RKO (cell line): ENCODE measurements around the gene KCNA4.
"Not testable (repeated sequence)": the region's sequence is repeated elsewhere in the genome, so short reads cannot be mapped to it uniquely, and the experiment has no call there.

Experiments used
- DNase-seq: peaks from one replicate; pipeline ENCODE4 v3.0.0-alpha.2; 2016; ENCODE audit warnings: low spot score

KCNA4 gene

DNA sequence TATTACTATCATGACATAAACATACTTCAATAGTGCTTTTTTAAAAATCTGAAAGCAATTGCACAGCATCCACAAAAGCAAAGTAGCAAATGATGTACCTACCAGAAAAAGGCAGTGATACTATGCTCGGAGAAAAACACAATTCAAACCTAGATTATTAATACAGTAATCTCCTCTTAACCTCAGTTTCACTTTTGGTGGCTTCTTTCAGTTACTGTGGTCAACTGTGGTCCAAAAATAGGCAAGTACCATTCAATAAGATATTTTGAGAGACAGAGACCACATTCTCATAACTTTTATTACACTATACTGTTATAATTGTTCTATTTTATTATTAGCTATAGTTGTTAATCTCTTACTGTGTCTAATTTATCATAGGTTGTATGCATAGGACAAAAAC lies 20.8 kb downstream of the KCNA4 start:
- DNase-seq: no peak

DNA sequence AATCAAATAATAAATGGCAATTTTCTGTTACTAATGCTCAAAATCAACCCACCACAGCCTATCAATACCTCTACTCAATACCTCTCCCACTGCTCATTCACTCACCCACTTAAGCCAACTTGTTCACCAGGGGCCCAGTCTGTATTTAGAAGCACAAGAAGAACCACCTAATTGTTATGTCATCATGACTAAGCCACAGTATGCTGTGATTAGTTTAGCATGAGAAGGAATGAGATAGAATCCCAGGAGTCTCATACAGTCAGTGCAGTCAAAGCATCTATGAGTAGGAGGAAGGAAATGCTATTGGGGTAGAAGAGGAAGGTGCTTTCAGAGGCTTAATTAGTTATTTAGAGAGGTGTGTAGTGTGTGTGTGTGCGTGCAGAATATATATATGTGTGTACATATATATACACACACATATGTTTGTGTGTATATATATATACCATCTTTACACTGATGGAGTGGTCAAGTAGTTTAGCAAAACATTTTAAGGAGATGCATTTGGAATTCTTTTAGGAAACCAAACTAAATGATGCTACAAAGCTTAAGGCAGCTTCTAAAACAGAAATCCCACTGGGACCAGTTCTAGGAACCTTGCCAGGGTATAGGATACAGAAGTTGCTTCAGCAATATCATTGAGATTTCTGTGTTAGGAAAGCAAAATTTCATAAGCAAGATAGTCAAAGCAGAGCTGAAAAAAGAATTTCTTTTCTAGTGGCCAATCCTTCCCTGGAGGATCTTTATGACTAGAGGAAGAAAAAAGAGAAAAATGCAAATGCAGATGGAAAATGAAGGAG lies 27.5 kb downstream of the KCNA4 start:
- peak; percentile 39 for DNase-seq

GRCh38 chr11:29985248-29985647 lies 31.6 kb downstream of the KCNA4 start:
- DNase-seq: no peak

DNA sequence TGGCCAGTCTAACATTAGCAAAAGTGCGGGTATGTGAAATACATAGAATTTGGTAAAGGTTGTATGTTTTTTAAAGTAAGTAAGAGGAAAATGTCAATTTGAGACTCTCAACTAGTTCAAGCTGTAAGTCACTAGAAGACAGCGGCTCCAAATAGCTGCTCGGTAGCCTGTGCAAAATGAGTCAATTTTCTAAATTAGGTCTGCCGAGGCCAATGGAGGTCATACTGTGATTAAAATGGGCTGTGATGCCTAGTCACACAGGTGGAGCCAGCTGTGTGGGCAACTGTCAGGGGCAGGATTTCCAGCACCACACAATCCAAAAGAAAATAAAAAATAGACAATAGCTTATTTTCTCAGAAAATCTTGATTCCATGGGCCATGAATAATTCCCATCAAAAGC lies 32.3 kb downstream of the KCNA4 start:
- no peak for DNase-seq

DNA sequence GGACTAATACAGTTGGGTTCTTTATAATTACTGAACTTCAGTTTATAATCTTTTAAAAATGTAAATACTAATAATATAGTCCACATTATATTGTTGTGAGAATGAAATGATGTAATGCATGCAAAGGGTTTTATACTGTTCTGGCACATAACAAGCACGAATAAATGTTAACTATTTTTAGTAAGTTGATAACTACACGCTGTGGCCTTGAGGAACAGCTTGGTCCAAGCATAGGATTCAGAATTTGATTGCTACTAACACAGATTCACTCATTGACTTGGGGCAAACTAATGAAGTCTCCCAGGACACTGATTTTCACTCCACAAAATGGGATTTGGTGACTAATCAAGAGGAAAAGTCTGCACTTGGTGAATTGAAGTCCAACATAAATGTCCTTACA lies 38.3 kb downstream of the KCNA4 start:
- no peak for DNase-seq

DNA sequence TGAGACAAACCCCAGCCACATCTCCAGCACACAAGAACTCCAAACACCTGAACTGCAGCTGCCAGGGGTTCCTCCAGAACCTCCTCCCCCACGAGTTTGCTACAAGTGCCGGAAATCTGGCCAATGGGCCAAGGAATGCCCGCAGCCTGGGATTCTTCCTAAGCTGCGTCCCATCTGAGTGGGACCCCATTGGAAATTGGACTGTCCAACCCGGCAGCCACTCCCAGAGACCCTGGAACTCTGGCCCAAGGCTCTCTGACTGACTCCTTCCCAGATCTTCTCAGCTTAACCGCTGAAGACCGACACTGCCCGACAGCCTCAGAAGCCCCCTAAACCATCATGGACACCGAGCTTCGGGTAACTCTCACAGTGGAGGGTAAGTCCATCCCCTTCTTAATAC lies 41.2 kb downstream of the KCNA4 start:
- DNase-seq: not testable (repeated sequence)

GRCh38 chr11:29963796-29964195 lies 53.0 kb downstream of the KCNA4 start:
- no peak for DNase-seq

- DNase-seq: no peak
Observed at GRCh38 chr11:29963036-29963435, 53.8 kb downstream of the KCNA4 start.

GRCh38 chr11:29962243-29962642 lies 54.6 kb downstream of the KCNA4 start:
- peak; percentile 3 for DNase-seq
